ENCODE measurements around the gene TMEM25.

Gene TMEM25

DNA sequence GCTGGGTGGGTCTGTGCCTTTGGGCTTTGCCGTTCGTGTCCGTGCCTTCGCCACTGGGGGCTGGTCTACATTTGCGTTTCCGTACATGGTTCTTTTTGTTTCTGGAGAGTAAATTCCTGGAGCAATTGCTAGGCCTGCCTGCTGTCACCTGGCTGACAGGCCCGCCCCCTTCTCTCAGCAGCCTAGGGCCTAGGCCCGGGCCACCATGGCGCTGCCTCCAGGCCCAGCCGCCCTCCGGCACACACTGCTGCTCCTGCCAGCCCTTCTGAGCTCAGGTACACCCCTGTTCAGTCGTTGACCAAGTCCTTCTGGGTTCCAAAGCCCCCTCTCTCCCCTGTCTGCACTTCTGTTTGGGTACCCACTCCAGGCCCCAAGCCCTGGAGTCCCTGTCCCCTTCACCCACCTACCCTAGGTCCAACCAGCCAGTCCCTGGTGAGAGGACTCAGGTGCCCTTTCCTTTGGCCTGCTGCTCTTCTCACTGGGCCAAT, 649 bp downstream of the TMEM25 start:
- peak overlapping the region; percentile 75 to 81 for H3K4me3 ChIP-seq (ENCODE audit: low read length in 2 of 2)

GRCh38 chr11:118532091-118532490, 1.1 kb downstream of the TMEM25 start:
- peak overlapping the region; percentile 53 for H3K27ac ChIP-seq (ENCODE audit: low read length)
- H3K9ac ChIP-seq (ENCODE audit: low read length in 2 of 2) = peak overlapping the region in 1 of 2 donors; percentile 71
- H3K4me1 ChIP-seq (ENCODE audit: control insufficient read depth, insufficient read depth, low read length) = peaks cover 35% of the 10 kb centered on the region
- peak overlapping the region in 1 of 2 donors; percentile 81 for H3K4me3 ChIP-seq (ENCODE audit: low read length in 2 of 2)
- H3K9me3 ChIP-seq (ENCODE audit: control insufficient read depth in 2 of 2, low read length in 2 of 2) = no peaks in the 10 kb centered on the region
- H3K36me3 ChIP-seq (ENCODE audit: control insufficient read depth in 2 of 2, insufficient read depth in 2 of 2, low read length in 2 of 2) = peaks cover 0 to 12% of the 10 kb centered on the region in 2 donors
- H3K27me3 ChIP-seq (ENCODE audit: control insufficient read depth in 1 of 2, insufficient read depth in 2 of 2, low read length in 2 of 2) = no peaks in the 10 kb centered on the region

More for the DNA sequence above, 649 bp downstream of the TMEM25 start:
- no peaks in the 10 kb centered on the region for H3K27me3 ChIP-seq (ENCODE audit: control insufficient read depth in 1 of 2, insufficient read depth in 2 of 2, low read length in 2 of 2)
- peaks cover 35% of the 10 kb centered on the region for H3K4me1 ChIP-seq (ENCODE audit: control insufficient read depth, insufficient read depth, low read length)
- peak overlapping the region; percentile 52 to 71 for H3K9ac ChIP-seq (ENCODE audit: low read length in 2 of 2)
- H3K27ac ChIP-seq (ENCODE audit: low read length) = peak overlapping the region; percentile 53
- H3K9me3 ChIP-seq (ENCODE audit: control insufficient read depth in 2 of 2, low read length in 2 of 2) = no peaks in the 10 kb centered on the region
- peaks cover 0 to 12% of the 10 kb centered on the region in 2 donors for H3K36me3 ChIP-seq (ENCODE audit: control insufficient read depth in 2 of 2, insufficient read depth in 2 of 2, low read length in 2 of 2)

- Histone ChIP-seq H3K9me3 (ENCODE audit: control insufficient read depth in 2 of 2, low read length in 2 of 2) (no peaks in the 10 kb centered on the region), H3K36me3 (ENCODE audit: control insufficient read depth in 2 of 2, insufficient read depth in 2 of 2, low read length in 2 of 2) (peaks cover 0 to 12% of the 10 kb centered on the region in 2 donors), H3K4me3 (ENCODE audit: low read length in 2 of 2) (no peak overlapping the region), H3K27me3 (ENCODE audit: control insufficient read depth in 1 of 2, insufficient read depth in 2 of 2, low read length in 2 of 2) (no peaks in the 10 kb centered on the region), H3K27ac (ENCODE audit: low read length) (no peak overlapping the region), H3K9ac (ENCODE audit: low read length in 2 of 2) (no peak overlapping the region), H3K4me1 (ENCODE audit: control insufficient read depth, insufficient read depth, low read length) (peaks cover 35% of the 10 kb centered on the region)
Measured at GRCh38 chr11:118532852-118533768, 2.1 kb downstream of the TMEM25 start.

DNA sequence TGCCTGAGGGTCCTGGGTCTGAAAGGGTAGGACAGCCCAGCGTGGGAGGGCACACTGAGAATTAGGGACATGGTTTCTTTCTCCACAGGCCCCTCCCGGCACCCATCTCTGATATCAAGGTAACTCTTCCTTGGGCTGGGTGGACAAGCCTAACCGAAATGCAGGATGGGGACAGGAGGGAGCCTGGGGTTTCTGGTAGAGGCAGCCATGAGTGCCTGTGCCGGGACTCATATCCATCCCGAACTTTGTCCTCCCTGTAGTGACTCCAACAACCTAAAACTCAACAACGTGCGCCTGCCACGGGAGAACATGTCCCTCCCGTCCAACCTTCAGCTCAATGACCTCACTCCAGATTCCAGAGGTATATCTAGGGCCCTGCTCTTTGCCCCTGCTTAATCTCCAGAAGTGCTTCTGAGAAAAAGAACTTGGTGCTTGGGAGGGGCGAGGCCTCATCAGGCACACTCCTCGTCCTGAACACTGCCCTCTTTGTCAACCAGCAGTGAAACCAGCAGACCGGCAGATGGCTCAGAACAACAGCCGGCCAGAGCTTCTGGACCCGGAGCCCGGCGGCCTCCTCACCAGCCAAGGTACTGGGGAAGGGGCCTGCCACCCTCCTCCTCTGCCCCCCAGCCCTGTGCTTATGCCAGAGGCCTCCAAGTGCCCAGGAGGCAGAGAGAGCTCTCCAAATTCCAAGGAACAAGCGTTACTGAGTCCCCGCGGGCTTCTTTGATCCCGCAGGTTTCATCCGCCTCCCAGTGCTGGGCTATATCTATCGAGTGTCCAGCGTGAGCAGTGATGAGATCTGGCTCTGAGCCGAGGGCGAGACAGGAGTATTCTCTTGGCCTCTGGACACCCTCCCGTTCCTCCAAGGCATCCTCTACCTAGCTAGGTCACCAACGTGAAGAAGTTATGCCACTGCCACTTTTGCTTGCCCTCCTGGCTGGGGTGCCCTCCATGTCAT, 3.1 kb downstream of the TMEM25 start:
- peaks cover 30% of the 10 kb centered on the region for H3K4me1 ChIP-seq (ENCODE audit: control insufficient read depth, insufficient read depth, low read length)

GRCh38 chr11:118535261-118535660, 4.3 kb downstream of the TMEM25 start:
- no peak overlapping the region for H3K9ac ChIP-seq (ENCODE audit: low read length in 2 of 2)
- no peaks in the 10 kb centered on the region for H3K9me3 ChIP-seq (ENCODE audit: control insufficient read depth in 2 of 2, low read length in 2 of 2)
- no peak overlapping the region for H3K4me3 ChIP-seq (ENCODE audit: low read length in 2 of 2)
- H3K4me1 ChIP-seq (ENCODE audit: control insufficient read depth, insufficient read depth, low read length) = peaks cover 18% of the 10 kb centered on the region
- H3K36me3 ChIP-seq (ENCODE audit: control insufficient read depth in 2 of 2, insufficient read depth in 2 of 2, low read length in 2 of 2) = peaks cover 0 to 12% of the 10 kb centered on the region in 2 donors
- no peak overlapping the region for H3K27ac ChIP-seq (ENCODE audit: low read length)
- H3K27me3 ChIP-seq (ENCODE audit: control insufficient read depth in 1 of 2, insufficient read depth in 2 of 2, low read length in 2 of 2) = no peaks in the 10 kb centered on the region

More for the DNA sequence above, 3.1 kb downstream of the TMEM25 start:
- Histone ChIP-seq H3K27ac (ENCODE audit: low read length) (no peak overlapping the region), H3K4me3 (ENCODE audit: low read length in 2 of 2) (no peak overlapping the region), H3K36me3 (ENCODE audit: control insufficient read depth in 2 of 2, insufficient read depth in 2 of 2, low read length in 2 of 2) (peaks cover 0 to 12% of the 10 kb centered on the region in 2 donors), H3K27me3 (ENCODE audit: control insufficient read depth in 1 of 2, insufficient read depth in 2 of 2, low read length in 2 of 2) (no peaks in the 10 kb centered on the region), H3K9me3 (ENCODE audit: control insufficient read depth in 2 of 2, low read length in 2 of 2) (no peaks in the 10 kb centered on the region), H3K9ac (ENCODE audit: low read length in 2 of 2) (no peak overlapping the region)

DNA sequence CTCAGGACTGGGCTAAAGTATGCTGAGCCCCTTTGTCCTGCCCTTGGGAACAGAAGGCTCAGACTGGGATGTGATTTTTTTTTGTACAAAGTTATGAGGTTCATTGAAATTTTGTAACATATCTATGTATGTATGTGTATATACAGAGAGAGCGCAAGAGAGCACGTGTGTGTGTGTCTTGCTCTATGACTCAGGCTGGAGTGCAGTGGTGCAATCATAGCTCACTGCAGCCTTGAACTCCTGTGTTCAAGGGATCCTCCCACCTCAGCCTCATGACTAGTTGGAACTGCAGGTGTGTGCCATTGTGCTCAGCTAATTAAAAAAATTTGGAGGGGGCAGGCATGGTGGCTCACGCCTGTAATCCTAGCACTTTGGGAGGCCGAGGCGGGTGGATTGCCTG, 5.7 kb downstream of the TMEM25 start:
- H3K4me1 ChIP-seq (ENCODE audit: control insufficient read depth, insufficient read depth, low read length) = peaks cover 5% of the 10 kb centered on the region
- no peaks in the 10 kb centered on the region for H3K9me3 ChIP-seq (ENCODE audit: control insufficient read depth in 2 of 2, low read length in 2 of 2)
- peaks cover 0 to 17% of the 10 kb centered on the region in 2 donors for H3K36me3 ChIP-seq (ENCODE audit: control insufficient read depth in 2 of 2, insufficient read depth in 2 of 2, low read length in 2 of 2)
- no peak overlapping the region for H3K9ac ChIP-seq (ENCODE audit: low read length in 2 of 2)
- H3K27ac ChIP-seq (ENCODE audit: low read length) = no peak overlapping the region
- H3K4me3 ChIP-seq (ENCODE audit: low read length in 2 of 2) = no peak overlapping the region
- no peaks in the 10 kb centered on the region for H3K27me3 ChIP-seq (ENCODE audit: control insufficient read depth in 1 of 2, insufficient read depth in 2 of 2, low read length in 2 of 2)

DNA sequence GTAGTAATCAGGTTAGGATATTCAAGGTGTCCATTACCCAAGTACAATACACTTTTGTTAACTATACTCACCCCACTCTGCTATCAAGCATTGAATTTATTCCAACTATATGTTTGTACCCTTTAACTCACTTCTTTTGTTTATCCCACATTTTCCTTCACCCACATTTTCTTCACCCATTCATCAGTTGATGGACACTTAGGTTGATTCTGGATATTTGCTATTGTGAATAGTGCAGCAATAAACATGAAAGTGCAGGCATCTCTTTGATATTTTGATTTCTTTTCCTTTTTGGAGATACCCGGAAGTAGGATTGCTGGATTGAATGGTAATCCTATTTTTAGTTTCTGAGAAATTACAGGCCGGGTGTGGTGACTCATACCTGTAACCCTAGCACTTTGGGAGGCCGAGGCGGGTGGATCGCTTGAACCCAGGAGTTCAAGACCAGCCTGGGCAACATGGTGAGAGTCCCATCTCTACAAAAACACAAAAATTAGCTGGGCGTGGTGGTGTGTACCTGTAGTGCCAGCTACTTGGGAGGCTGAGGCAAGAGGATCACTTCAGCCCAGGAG, 6.5 kb downstream of the TMEM25 start:
- H3K36me3 ChIP-seq (ENCODE audit: control insufficient read depth in 2 of 2, insufficient read depth in 2 of 2, low read length in 2 of 2) = peaks cover 0 to 17% of the 10 kb centered on the region in 2 donors
- no peaks in the 10 kb centered on the region for H3K27me3 ChIP-seq (ENCODE audit: control insufficient read depth in 1 of 2, insufficient read depth in 2 of 2, low read length in 2 of 2)
- no peak overlapping the region for H3K4me3 ChIP-seq (ENCODE audit: low read length in 2 of 2)
- H3K9ac ChIP-seq (ENCODE audit: low read length in 2 of 2) = no peak overlapping the region
- H3K9me3 ChIP-seq (ENCODE audit: control insufficient read depth in 2 of 2, low read length in 2 of 2) = no peaks in the 10 kb centered on the region
- no peaks in the 10 kb centered on the region for H3K4me1 ChIP-seq (ENCODE audit: control insufficient read depth, insufficient read depth, low read length)
- no peak overlapping the region for H3K27ac ChIP-seq (ENCODE audit: low read length)

GRCh38 chr11:118544010-118544646, 13.1 kb downstream of the TMEM25 start:
- no peaks in the 10 kb centered on the region for H3K4me1 ChIP-seq (ENCODE audit: control insufficient read depth, insufficient read depth, low read length)
- no peak overlapping the region for H3K4me3 ChIP-seq (ENCODE audit: low read length in 2 of 2)
- H3K27ac ChIP-seq (ENCODE audit: low read length) = no peak overlapping the region
- peaks cover 11 to 23% of the 10 kb centered on the region in 2 donors for H3K36me3 ChIP-seq (ENCODE audit: control insufficient read depth in 2 of 2, insufficient read depth in 2 of 2, low read length in 2 of 2)
- H3K27me3 ChIP-seq (ENCODE audit: control insufficient read depth in 1 of 2, insufficient read depth in 2 of 2, low read length in 2 of 2) = no peaks in the 10 kb centered on the region
- no peaks in the 10 kb centered on the region for H3K9me3 ChIP-seq (ENCODE audit: control insufficient read depth in 2 of 2, low read length in 2 of 2)
- no peak overlapping the region for H3K9ac ChIP-seq (ENCODE audit: low read length in 2 of 2)

DNA sequence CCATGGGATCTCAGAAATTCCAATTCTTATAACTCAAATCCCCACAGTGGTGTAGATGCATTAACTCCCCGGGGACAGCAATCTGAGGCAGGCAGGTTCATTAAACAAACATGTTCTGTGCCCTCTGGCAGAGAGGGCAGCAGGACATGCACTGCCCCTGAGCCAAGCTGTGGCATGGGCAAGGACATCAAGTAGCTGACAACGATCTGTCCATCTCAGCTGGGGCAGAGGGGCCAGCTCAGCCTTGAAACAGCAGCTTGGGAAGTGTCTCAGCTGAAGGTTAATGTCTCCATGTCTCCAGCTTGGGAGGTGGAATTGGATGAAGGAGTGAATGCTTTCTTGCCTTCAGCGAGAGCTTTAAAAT, 13.6 kb downstream of the TMEM25 start:
- Histone ChIP-seq H3K4me1 (ENCODE audit: control insufficient read depth, insufficient read depth, low read length) (no peaks in the 10 kb centered on the region), H3K4me3 (ENCODE audit: low read length in 2 of 2) (no peak overlapping the region), H3K9me3 (ENCODE audit: control insufficient read depth in 2 of 2, low read length in 2 of 2) (no peaks in the 10 kb centered on the region), H3K36me3 (ENCODE audit: control insufficient read depth in 2 of 2, insufficient read depth in 2 of 2, low read length in 2 of 2) (peaks cover 11 to 23% of the 10 kb centered on the region in 2 donors), H3K27me3 (ENCODE audit: control insufficient read depth in 1 of 2, insufficient read depth in 2 of 2, low read length in 2 of 2) (no peaks in the 10 kb centered on the region), H3K9ac (ENCODE audit: low read length in 2 of 2) (no peak overlapping the region), H3K27ac (ENCODE audit: low read length) (no peak overlapping the region)

DNA sequence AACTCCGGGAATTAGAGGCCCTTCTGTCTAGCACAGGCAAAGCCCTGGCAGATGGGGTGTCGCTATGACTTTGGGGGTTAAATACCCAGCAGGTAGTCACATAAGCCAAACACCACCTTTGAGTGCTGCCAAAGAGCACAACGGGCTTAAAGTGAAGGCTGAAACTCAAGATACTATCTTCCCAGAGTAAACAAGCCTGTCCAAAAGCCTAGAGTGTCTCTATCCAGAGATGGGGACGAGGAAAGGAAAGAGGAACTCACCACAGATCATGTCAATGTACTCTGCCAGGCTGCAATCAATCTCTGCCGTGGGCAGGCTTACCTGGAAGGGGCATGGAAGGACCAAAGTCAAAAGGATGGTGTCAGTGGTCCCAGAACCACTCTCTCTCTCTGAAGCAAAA, 14.5 kb downstream of the TMEM25 start:
- H3K36me3 ChIP-seq (ENCODE audit: control insufficient read depth in 2 of 2, insufficient read depth in 2 of 2, low read length in 2 of 2) = peaks cover 11 to 20% of the 10 kb centered on the region in 2 donors
- no peak overlapping the region for H3K27ac ChIP-seq (ENCODE audit: low read length)
- no peak overlapping the region for H3K9ac ChIP-seq (ENCODE audit: low read length in 2 of 2)
- no peaks in the 10 kb centered on the region for H3K9me3 ChIP-seq (ENCODE audit: control insufficient read depth in 2 of 2, low read length in 2 of 2)
- H3K4me3 ChIP-seq (ENCODE audit: low read length in 2 of 2) = no peak overlapping the region
- H3K4me1 ChIP-seq (ENCODE audit: control insufficient read depth, insufficient read depth, low read length) = no peaks in the 10 kb centered on the region
- H3K27me3 ChIP-seq (ENCODE audit: control insufficient read depth in 1 of 2, insufficient read depth in 2 of 2, low read length in 2 of 2) = no peaks in the 10 kb centered on the region
